Skeletal muscle tissue (tissue), 4 donors: ENCODE results near the gene CFAP210. TPM values are rescaled to one million over a fixed set of nuclear protein-coding genes. Genes with fewer than 3 reads are reported as not detected.

ENCODE experiments used
- H3K27ac ChIP-seq: one replicate; pipeline ENCODE4 v1.7.0; 2013; ENCODE audit warnings: mild to moderate bottlenecking, low read depth, low read length, inconsistent platforms
- H3K27me3 ChIP-seq, 3 donors: one replicate each; pipeline ENCODE4 v1.7.0; 2013; ENCODE audit warnings: low read length in 3 of 3; ENCODE audit not compliant: control insufficient read depth in 3 of 3, insufficient read depth in 3 of 3
- H3K36me3 ChIP-seq, 3 donors: one replicate each; pipeline ENCODE4 v1.7.0; 2013; ENCODE audit warnings: low read length in 3 of 3; ENCODE audit not compliant: control insufficient read depth in 3 of 3, insufficient read depth in 3 of 3
- H3K4me1 ChIP-seq, 3 donors: one replicate each; pipeline ENCODE4 v1.7.0; 2013; ENCODE audit warnings: low read length in 3 of 3, mild to moderate bottlenecking in 3 of 3; ENCODE audit not compliant: control insufficient read depth in 3 of 3, insufficient read depth in 3 of 3
- H3K4me3 ChIP-seq, 3 donors: one replicate each; pipeline ENCODE4 v1.7.0; 2013; ENCODE audit warnings: low read length in 3 of 3
- H3K9ac ChIP-seq, 3 donors: one replicate each; pipeline ENCODE4 v1.7.0; 2013; ENCODE audit warnings: low read length in 3 of 3, mild to moderate bottlenecking in 3 of 3, moderate library complexity in 2 of 3, low read depth in 1 of 3
- H3K9me3 ChIP-seq, 3 donors: one replicate each; pipeline ENCODE4 v1.7.0; 2013; ENCODE audit warnings: low read length in 3 of 3; ENCODE audit not compliant: control insufficient read depth in 3 of 3
- total RNA-seq: library from RNA; depleted of rRNA; stranded (reverse); fragments of >200 nt; gene quantifications from one replicate; pipeline ENCODE4 v1.2.3, GENCODE V29; 2014
- donor health status: Osteomylitis.

CFAP210 gene
- total RNA-seq, 1 donor from 2014 or later, result not detected

GRCh38 chr2:169683425-169684134 is 10.6 kb downstream of the CFAP210 start:
- H3K9me3 ChIP-seq, result no peaks in the 10 kb centered on the region
- H3K9ac ChIP-seq, result no peak overlapping the region
- no peak overlapping the region for H3K4me3 ChIP-seq
- H3K36me3 ChIP-seq, result no peaks in the 10 kb centered on the region
- no peak overlapping the region for H3K27ac ChIP-seq
- no peaks in the 10 kb centered on the region for H3K4me1 ChIP-seq
- no peaks in the 10 kb centered on the region for H3K27me3 ChIP-seq

DNA sequence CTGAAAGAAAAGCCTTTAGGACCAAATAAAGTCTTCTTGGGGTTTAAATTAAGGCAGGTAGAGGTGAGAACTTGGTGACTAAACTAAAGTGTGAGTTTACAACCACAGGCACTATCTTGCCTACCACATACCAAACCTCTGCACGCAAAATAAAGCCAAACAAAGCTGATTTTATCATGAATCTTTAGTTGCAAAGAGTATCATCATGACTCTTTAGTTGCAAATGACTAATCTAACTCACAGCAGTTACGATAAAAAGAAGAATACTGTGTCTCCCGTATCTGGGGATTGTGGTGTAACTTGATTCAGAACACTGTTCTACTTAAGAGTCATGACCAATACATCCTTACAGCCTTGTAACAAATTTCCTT is 11.2 kb downstream of the CFAP210 start:
- no peaks in the 10 kb centered on the region for H3K4me1 ChIP-seq
- H3K27me3 ChIP-seq, result no peaks in the 10 kb centered on the region
- H3K9ac ChIP-seq, result no peak overlapping the region

GRCh38 chr2:169676850-169677249 is 17.4 kb downstream of the CFAP210 start:
- H3K4me3 ChIP-seq, result no peak overlapping the region
- H3K27me3 ChIP-seq, result no peaks in the 10 kb centered on the region
- no peaks in the 10 kb centered on the region for H3K4me1 ChIP-seq
- H3K9ac ChIP-seq, result no peak overlapping the region
- no peak overlapping the region for H3K27ac ChIP-seq
- H3K9me3 ChIP-seq, result no peaks in the 10 kb centered on the region
- H3K36me3 ChIP-seq, result no peaks in the 10 kb centered on the region

More for the DNA sequence above, 11.2 kb downstream of the CFAP210 start:
- no peak overlapping the region for H3K27ac ChIP-seq
- no peak overlapping the region for H3K4me3 ChIP-seq
- no peaks in the 10 kb centered on the region for H3K36me3 ChIP-seq
- no peaks in the 10 kb centered on the region for H3K9me3 ChIP-seq

- no peaks in the 10 kb centered on the region for H3K4me1 ChIP-seq
- H3K36me3 ChIP-seq, result no peaks in the 10 kb centered on the region
- H3K9ac ChIP-seq, result no peak overlapping the region
- H3K27ac ChIP-seq, result no peak overlapping the region
- H3K9me3 ChIP-seq, result no peaks in the 10 kb centered on the region
- H3K27me3 ChIP-seq, result no peaks in the 10 kb centered on the region
- no peak overlapping the region for H3K4me3 ChIP-seq
Observed at GRCh38 chr2:169676357-169676756, 17.8 kb downstream of the CFAP210 start.

DNA sequence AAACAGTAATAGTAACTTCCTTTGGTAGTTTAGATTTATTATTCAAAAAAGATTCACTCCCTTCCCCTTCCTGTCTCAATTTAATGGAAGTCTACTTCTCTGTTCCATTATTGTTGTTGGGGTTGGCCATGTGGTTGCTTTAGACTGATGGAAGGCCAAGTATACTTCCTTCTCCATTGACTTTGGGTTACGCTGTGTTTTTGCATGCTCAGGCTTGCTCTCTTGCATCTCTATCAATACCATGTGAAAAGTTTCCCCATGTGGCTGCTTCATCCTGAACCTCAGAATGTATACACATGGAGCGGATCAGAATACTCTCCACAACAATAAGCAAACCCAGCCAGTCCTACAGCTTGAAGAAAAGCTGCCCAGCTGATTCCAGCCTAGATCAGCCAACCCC is 20.3 kb downstream of the CFAP210 start:
- Histone ChIP-seq H3K9me3 (no peaks in the 10 kb centered on the region), H3K36me3 (no peaks in the 10 kb centered on the region), H3K9ac (no peak overlapping the region), H3K4me3 (no peak overlapping the region), H3K27ac (no peak overlapping the region), H3K27me3 (no peaks in the 10 kb centered on the region), H3K4me1 (no peaks in the 10 kb centered on the region)

- no peak overlapping the region for H3K4me3 ChIP-seq
- H3K36me3 ChIP-seq, result no peaks in the 10 kb centered on the region
Observed at GRCh38 chr2:169673106-169673505, 21.1 kb downstream of the CFAP210 start.

GRCh38 chr2:169672406-169672805 is 21.8 kb downstream of the CFAP210 start:
- H3K4me3 ChIP-seq, result no peak overlapping the region
- H3K36me3 ChIP-seq, result no peaks in the 10 kb centered on the region
- no peak overlapping the region for H3K9ac ChIP-seq
- no peak overlapping the region for H3K27ac ChIP-seq
- H3K27me3 ChIP-seq, result no peaks in the 10 kb centered on the region
- H3K4me1 ChIP-seq, result no peaks in the 10 kb centered on the region
- H3K9me3 ChIP-seq, result no peaks in the 10 kb centered on the region

More at GRCh38 chr2:169673106-169673505, 21.1 kb downstream of the CFAP210 start:
- Histone ChIP-seq H3K4me1 (no peaks in the 10 kb centered on the region), H3K9me3 (no peaks in the 10 kb centered on the region), H3K9ac (no peak overlapping the region), H3K27me3 (no peaks in the 10 kb centered on the region), H3K27ac (no peak overlapping the region)

GRCh38 chr2:169670937-169671336 is 23.3 kb downstream of the CFAP210 start:
- Histone ChIP-seq H3K9ac (no peak overlapping the region), H3K36me3 (no peaks in the 10 kb centered on the region), H3K4me3 (no peak overlapping the region), H3K4me1 (no peaks in the 10 kb centered on the region), H3K9me3 (no peaks in the 10 kb centered on the region), H3K27me3 (no peaks in the 10 kb centered on the region), H3K27ac (no peak overlapping the region)

GRCh38 chr2:169670215-169670651 is 24.0 kb downstream of the CFAP210 start:
- Histone ChIP-seq H3K27me3 (no peaks in the 10 kb centered on the region), H3K27ac (no peak overlapping the region), H3K9me3 (no peaks in the 10 kb centered on the region), H3K4me1 (no peaks in the 10 kb centered on the region), H3K9ac (no peak overlapping the region), H3K4me3 (no peak overlapping the region), H3K36me3 (no peaks in the 10 kb centered on the region)

DNA sequence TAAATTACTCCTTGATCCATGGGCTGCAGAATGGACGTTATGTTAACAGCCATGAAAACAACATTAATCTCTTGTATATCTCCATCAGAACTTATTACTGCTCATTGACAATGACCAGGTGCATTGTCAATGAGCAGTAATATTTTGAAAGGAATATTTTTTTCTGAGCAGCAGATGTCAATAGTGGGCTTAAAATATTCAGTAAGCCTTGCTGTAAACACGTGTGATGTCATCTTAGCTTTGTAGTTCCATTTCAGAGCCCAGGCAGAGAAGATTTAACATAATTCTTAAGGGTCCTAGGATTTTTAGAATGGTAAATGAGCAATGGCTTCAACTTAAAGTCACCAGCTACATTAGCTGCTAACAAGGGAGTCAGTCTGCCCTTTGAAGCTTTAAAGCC is 26.6 kb downstream of the CFAP210 start:
- Histone ChIP-seq H3K9ac (no peak overlapping the region), H3K27me3 (no peaks in the 10 kb centered on the region), H3K27ac (no peak overlapping the region), H3K4me1 (no peaks in the 10 kb centered on the region), H3K4me3 (no peak overlapping the region), H3K9me3 (no peaks in the 10 kb centered on the region), H3K36me3 (no peaks in the 10 kb centered on the region)
